ENCODE measurements around the gene CNTNAP3B.
"Not testable (repeated sequence)": the region's sequence is repeated elsewhere in the genome, so short reads cannot be mapped to it uniquely, and the experiment has no call there.

CNTNAP3B gene

GRCh38 chr9:41974906-41975305, 154.3 kb downstream of the CNTNAP3B start:
- FAIRE-seq: not testable (repeated sequence)

DNA sequence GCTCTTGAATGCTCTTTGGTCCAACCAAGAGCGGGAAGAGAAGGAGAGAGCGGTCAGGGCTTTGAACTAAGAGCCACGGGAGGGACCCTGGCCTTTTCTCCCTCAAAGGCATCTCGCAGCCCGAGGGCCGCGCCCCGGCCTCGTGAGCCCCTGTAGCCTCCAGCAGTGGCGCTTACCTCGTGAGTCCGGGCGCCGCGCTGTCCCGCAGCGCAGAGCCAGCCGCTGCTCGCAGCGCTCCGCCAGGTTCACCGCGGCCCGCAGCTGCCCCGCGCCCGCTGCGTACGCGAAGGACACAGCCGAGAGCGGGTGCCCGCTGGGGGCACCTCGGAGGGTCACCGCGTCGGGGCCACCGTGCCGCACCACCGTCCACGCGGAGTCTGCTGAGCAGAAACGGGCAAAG, 176.2 kb downstream of the CNTNAP3B start:
- not testable (repeated sequence) for FAIRE-seq

- not testable (repeated sequence) for FAIRE-seq
Measured at GRCh38 chr9:41941738-41942137, 187.5 kb downstream of the CNTNAP3B start.

DNA sequence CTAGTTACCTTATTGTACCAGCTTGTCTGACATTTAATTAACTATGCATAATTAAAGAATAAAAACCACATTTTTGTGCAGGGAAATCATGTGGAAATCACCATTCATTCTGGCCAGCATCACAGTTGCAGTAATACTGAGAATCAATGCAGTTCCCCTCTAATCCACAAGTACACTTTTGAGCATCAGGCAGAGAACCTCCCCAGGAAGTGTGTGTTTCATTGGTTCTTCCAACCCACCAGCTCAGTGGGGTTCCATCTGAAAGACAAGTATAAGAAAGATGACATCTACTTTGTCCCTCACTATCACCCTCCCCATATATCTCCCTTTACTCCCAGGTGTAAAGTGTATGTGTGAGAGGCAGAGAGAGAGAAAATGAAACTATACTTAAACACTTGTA, 191.1 kb downstream of the CNTNAP3B start:
- FAIRE-seq: not testable (repeated sequence)

DNA sequence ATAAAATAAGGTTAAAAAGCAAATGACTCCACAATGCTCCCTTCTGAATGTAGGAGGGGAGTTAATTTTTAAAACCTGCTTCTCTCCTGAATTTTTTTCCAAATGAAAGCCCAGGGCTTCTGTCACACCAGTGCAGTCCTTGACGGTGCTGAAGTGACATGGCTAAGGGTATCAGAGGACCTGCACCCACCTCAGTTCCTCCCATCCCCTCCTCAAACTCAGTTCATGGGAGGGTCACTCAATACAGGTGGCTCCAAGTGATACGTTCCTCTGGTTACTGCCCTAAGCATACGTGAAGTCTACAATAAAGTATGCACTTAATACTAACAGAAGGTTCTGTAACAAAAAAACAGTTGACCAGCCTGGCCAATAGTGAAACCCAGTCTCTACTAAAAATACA, 193.5 kb downstream of the CNTNAP3B start:
- FAIRE-seq: not testable (repeated sequence)

DNA sequence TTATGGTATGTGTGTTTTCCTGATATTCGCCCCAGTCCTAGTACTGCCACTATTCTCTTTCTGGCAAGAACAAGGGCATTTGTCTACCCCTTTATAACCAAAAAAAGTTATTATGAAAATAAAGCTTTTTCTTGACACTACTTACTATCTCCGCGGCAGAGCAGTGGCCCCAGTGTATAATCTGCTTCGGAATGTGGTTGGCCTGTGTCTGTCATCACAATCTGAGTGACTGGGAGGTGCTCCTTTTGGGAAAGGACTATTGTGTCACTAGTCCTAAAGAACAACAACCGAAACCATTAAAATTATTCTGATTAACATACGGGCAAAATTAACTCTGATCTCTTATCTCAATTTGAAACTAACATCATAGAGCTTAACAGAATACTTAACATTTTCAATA, 200.1 kb downstream of the CNTNAP3B start:
- not testable (repeated sequence) for FAIRE-seq

DNA sequence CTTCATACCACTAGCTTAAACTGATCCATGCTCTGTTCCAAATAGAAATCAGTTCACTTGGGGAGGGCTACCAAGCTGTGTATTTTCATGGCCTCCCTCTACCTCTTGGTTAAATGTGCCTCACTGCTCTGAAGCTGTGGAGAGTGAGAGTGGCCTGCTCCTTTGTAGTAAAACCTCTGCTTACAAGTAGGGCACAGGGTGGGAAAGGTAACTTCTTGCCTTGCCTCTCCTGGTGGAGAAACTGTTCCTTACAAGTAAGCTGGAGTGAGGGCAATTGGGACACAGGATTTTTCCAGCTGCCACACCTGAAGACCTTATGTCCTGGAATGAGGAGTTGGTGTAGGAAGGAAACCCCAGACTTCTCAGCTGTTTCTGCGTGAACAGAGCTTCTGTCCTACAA, 211.9 kb downstream of the CNTNAP3B start:
- not testable (repeated sequence) for FAIRE-seq

- not testable (repeated sequence) for FAIRE-seq
Measured at GRCh38 chr9:41905488-41905887, 223.7 kb downstream of the CNTNAP3B start.

GRCh38 chr9:41902762-41903161, 226.5 kb downstream of the CNTNAP3B start:
- FAIRE-seq: not testable (repeated sequence)

DNA sequence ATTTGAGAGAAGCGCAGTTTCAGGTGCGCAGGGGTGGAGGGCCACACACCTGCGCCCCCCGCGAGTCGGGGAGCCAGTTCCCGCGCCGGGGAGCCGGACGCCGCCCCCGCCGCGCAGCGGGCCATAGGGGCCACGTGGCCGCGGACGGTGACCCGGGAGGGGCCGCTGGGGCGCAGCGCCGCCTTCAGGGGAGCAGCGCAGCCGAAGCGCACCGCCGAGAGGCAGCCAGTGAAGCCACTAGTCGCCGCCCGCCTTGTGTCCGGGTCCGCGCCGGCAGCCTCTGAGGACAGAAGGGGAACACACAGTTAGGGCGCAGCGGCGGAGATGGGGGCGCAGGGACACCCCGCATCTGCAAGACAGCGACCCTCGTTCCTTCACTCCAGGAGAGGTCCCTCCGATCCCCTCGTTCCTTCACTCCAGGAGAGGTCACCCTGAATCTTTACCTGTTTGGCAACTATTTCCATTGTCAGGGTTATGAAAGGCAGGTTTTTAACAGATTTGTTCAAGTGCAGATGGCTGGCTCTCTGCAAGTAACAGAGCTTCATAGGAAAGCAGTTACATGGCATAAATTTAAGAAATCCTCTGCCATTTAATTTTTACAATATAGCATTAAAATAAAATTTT, 230.4 kb downstream of the CNTNAP3B start:
- FAIRE-seq: not testable (repeated sequence)

- not testable (repeated sequence) for FAIRE-seq
Measured at GRCh38 chr9:41874557-41874956, 254.7 kb downstream of the CNTNAP3B start.

GRCh38 chr9:41855422-41855821, 273.8 kb downstream of the CNTNAP3B start:
- FAIRE-seq: not testable (repeated sequence)

GRCh38 chr9:41851848-41852740, 277.1 kb downstream of the CNTNAP3B start:
- FAIRE-seq: not testable (repeated sequence)

GRCh38 chr9:41847829-41848228, 281.4 kb downstream of the CNTNAP3B start:
- FAIRE-seq: not testable (repeated sequence)

Data from endometrium (tissue), 2 donors.